Upper lobe of left lung (tissue), 4 donors: Measurements from ENCODE around the gene AMHR2.

Experiments
- POLR2A ChIP-seq, 4 donors: fragments of 450-650 bp; IDR thresholded peaks; one replicate each; pipeline ENCODE4 v1.5.1; 2016 to 2017; ENCODE audit warnings: antibody characterized with exemption in 4 of 4, mild to moderate bottlenecking in 2 of 4
- POLR2AphosphoS5 ChIP-seq, 2 donors: sonication (generic); formaldehyde crosslinking; IDR thresholded peaks; one replicate each; pipeline ENCODE4 v1.5.1; 2017; ENCODE audit warnings: antibody characterized with exemption in 2 of 2
- TF ChIP-seq, protein P1 (sequence below), 6 experiments: fragments of 450-650 bp in 4 of 6; fragments of 200-600 bp in 2 of 6; sonication (generic) in 2 of 6; IDR thresholded peaks; one replicate each; pipeline ENCODE4 v1.5.1; 2016 to 2019; ENCODE audit warnings: antibody characterized with exemption in 6 of 6

DNA sequence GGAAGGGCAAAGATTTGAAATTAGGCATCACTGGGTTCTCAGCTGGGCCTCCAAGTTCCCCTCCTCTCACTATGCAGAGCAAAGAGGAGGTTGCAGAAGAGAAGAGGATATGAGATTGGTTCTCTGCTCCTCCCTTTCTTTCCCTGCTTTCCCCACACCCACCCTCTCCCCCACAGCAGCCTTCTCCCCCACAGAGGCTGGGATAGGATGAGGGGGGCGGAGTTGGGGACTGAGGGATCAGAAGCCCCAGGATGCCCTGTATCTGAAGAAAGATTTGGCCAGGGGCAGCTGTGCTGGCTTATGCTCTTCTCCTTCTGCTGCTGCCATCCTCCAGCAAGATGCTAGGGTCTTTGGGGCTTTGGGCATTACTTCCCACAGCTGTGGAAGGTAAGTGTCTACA, at the start of gene AMHR2:
- TF ChIP-seq, protein P1, sequence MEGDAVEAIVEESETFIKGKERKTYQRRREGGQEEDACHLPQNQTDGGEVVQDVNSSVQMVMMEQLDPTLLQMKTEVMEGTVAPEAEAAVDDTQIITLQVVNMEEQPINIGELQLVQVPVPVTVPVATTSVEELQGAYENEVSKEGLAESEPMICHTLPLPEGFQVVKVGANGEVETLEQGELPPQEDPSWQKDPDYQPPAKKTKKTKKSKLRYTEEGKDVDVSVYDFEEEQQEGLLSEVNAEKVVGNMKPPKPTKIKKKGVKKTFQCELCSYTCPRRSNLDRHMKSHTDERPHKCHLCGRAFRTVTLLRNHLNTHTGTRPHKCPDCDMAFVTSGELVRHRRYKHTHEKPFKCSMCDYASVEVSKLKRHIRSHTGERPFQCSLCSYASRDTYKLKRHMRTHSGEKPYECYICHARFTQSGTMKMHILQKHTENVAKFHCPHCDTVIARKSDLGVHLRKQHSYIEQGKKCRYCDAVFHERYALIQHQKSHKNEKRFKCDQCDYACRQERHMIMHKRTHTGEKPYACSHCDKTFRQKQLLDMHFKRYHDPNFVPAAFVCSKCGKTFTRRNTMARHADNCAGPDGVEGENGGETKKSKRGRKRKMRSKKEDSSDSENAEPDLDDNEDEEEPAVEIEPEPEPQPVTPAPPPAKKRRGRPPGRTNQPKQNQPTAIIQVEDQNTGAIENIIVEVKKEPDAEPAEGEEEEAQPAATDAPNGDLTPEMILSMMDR (IDR thresholded peaks at IDR 0.05): no peak
- TF ChIP-seq POLR2A (IDR thresholded peaks at IDR 0.05) (no peak), POLR2AphosphoS5 (IDR thresholded peaks at IDR 0.05) (no peak)
